GM18907 (cell line): ENCODE measurements around the gene TMEM231.
A peak's percentile ranks its signal among the peaks of the same experiment; 100 is the strongest.
"Not testable (repeated sequence)": the region's sequence is repeated elsewhere in the genome, so short reads cannot be mapped to it uniquely, and the experiment has no call there.

Experiments
- ATAC-seq: cut with Tn5 transposase; IDR thresholded peaks from one replicate; pipeline ENCODE4 v1.9.1; 2021; ENCODE audit warnings: mild to moderate bottlenecking, moderate library complexity; ENCODE audit not compliant: unreplicated experiment

Gene TMEM231

GRCh38 chr16:75534560-75535205 lies 21.4 kb downstream of the TMEM231 start:
- no peak for ATAC-seq

GRCh38 chr16:75532791-75533190 lies 23.3 kb downstream of the TMEM231 start:
- no peak for ATAC-seq

- ATAC-seq, result no peak
These were observed 23.8 kb downstream of the TMEM231 start for GRCh38 chr16:75532142-75532765.

GRCh38 chr16:75529959-75530358 lies 26.1 kb downstream of the TMEM231 start:
- no peak for ATAC-seq

- ATAC-seq, result no peak
These were observed 26.8 kb downstream of the TMEM231 start for GRCh38 chr16:75529056-75529905.

GRCh38 chr16:75527825-75528299 lies 28.2 kb downstream of the TMEM231 start:
- ATAC-seq, result no peak

- no peak for ATAC-seq
These were observed 29.8 kb downstream of the TMEM231 start for GRCh38 chr16:75526032-75526790.

DNA sequence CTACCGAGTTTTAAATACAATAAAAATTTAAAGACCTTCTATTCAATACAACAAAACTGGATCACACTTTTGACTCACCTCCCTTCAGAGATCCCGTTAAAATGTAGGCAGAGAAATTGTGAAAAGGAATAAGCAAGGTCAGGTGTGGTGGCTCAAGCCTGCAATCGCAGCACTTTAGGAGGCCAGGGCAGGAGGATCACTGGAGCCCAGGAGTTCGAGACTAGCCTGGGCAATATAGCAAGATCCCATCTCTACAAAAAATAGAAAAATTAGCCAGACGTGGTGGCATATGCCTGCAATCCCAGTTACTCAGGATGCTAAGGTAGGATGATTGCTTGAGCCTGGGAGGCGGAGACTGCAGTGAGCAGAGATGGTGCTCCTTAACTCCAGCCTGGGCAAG lies 36.9 kb downstream of the TMEM231 start:
- no peak for ATAC-seq

DNA sequence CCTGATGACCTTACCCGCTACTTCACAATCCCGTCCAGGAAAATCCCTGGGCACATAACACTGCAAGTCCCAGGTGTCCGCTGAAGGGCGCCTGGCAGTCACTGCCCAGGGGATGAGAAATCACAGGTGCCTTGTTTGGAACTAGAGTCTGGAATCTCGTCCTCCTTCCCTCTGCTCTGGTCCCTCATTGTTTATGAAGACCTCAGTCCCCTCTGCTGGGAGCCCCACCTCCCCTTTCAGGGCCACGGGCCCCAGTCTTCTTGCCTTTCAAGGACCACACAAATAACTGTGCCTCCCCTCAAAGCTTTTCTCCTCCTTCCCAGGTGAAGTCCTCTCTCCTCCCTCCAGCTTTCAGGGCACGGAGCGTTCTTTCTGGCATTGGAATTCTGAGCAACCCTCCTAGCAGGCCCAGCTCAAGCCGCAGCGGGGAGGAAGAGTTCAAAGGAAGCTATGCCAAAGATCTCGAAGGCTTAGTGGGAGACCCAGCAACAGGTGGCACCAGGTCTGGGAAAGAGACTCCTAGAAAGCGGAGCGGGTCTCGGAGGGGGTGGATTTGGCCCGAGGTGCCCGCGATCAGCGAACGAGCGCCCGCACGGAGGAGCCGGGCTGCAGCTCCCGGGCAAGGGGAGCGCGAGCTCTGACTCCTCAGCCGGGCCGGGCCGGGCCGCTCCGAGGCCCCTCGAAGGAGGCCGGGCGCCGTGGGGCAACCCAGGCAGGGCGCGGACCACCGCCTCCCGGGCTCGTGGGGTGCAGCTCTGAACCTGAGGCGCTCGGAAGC lies 39.7 kb downstream of the TMEM231 start:
- ATAC-seq, result not testable (repeated sequence)

GRCh38 chr16:75514296-75514695 lies 41.8 kb downstream of the TMEM231 start:
- ATAC-seq, result no peak

DNA sequence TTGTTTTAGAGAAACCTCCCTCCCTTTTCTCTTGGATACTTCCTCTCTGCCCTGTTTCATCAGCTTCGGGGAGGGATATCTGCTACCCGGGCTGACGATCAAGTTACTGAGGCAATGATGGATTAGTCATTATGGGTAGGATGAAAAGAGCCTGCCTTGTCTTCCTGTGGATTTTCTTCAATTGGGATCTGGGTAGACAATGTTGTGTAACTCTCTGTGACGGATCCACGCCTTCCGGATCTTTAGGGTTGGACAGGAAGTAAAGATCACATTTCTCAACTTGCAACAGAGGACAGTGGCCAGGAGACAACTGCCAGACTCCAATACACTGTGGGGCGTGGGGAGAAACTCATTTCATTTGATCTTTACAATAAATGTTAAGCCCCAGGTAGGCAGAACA lies 49.5 kb downstream of the TMEM231 start:
- no peak for ATAC-seq

- no peak for ATAC-seq
These were observed 49.9 kb downstream of the TMEM231 start for GRCh38 chr16:75506107-75506506.

DNA sequence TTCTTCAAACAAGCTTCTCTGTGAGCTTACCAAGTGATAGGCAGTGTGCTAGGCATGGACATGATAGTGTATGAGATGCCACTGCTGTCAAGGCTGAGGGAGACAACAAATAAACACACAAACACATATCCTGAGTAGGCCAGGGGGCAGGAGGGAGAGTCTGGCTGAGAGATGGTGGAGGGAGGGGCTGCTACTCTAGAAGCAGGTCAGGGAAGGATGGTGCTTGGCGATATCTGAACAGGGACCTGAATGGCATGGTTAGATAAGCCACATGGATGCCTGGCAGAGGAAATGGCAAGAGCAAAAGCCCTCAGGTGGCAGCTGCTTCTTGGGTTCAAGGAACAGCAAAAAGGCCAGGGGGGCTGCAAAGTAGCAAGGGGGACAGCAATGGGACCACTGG lies 52.3 kb downstream of the TMEM231 start:
- ATAC-seq, result no peak

DNA sequence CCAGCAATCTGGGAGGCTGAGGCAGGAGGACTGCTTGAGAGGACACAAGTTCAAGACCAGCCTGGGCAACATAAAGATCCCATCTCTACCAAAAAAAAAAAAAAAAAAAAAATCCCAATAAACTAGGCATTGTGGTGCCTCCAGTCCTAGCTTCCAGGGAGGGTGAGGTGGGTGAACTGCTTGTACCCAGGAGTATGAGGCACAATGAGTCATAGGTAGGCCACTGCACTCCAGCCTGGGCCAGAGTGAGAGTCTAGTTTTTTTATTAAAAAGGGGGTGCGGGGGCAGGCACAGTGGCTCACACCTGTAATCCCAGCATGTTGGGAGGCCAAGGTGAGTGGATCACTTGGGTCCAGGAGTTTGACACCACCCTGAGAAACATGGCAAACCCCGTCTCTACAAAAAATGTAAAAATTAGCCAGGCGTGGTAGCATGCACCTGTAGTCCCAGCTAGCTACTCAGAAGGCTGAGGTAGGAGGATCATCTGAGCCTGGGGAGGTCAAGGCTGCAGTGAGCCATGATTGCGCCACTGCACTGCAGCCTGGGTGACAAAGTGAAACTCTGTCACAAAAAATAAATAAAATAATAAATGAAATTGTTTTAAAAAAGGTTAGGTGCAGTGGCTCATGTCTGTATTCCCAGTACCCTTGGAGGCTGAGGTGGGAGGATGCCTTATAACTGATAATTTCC lies 53.0 kb downstream of the TMEM231 start:
- ATAC-seq, result no peak

DNA sequence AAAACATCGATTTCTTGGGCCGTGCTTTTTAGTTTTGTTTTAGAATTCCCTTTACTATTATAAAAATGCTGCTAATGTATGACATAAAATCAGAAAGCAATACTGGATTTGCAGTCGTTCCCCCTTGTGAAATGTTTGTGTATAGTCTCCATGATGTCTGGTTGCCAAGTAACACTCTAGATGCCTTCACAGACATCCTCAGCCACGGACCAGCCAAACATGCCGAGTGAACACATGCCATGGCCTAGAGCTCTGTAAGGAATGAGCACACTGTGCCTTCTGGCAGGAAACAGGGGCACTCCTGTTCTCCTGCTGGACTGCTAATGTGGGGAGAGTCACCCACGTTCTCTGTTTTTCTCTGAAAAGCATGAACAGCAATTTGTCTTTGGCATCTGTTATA lies 54.2 kb downstream of the TMEM231 start:
- not testable (repeated sequence) for ATAC-seq

GRCh38 chr16:75501359-75501758 lies 54.7 kb downstream of the TMEM231 start:
- ATAC-seq, result no peak

GRCh38 chr16:75498605-75499322 lies 57.3 kb downstream of the TMEM231 start:
- not testable (repeated sequence) for ATAC-seq

DNA sequence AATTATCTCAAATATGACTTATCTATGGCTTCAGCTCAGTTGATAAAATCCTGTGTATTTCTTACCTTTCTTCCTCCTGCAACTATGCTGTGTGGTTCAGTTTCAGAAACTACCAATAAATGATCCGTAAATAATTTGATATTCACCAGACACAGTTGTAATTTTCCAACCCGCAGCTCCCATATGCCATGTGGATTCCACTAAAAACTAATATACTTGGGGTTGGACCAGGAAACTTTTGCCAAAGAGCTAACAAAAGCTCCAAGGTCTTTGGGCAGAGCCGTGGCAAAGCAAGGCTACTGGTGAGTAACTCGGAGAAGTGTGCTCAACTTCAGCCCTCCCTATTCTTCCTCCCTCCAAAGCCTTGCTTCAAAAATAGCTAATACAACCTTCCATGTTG lies 58.5 kb downstream of the TMEM231 start:
- no peak for ATAC-seq

GRCh38 chr16:75495076-75495674 lies 60.9 kb downstream of the TMEM231 start, which contains the start of gene CHST6:
TSS of gene CHST6 (minus strand) at chr16:75495441. CDS start at chr16:75479828, 15,613 bp downstream.
- peak; percentile 75 for ATAC-seq
